Loucy (cell line): ENCODE data around the gene MAPRE2.

Source experiments
- H2AFZ ChIP-seq: fragments of 200-600 bp; sonication (generic); 2 replicates; pipeline ENCODE4 v1.6.0; 2016; ENCODE audit warnings: antibody characterized with exemption, mild to moderate bottlenecking, low read length, moderate library complexity
- H3F3A ChIP-seq: fragments of 200-600 bp; 2 replicates; pipeline ENCODE4 v1.6.0; 2016; ENCODE audit warnings: antibody characterized with exemption, low read depth, mild to moderate bottlenecking
- H3K27me3 ChIP-seq: fragments of 200-600 bp; sonication (generic); 2 replicates; pipeline ENCODE4 v1.6.1; 2014; ENCODE audit warnings: low read length, mild to moderate bottlenecking; ENCODE audit not compliant: insufficient read depth, poor library complexity, severe bottlenecking
- H3K36me3 ChIP-seq: fragments of 200-600 bp; sonication (generic); 2 replicates; pipeline ENCODE4 v1.6.1; 2016; ENCODE audit warnings: low read length; ENCODE audit not compliant: insufficient read depth
- H3K4me1 ChIP-seq: fragments of 200-600 bp; sonication (generic); 2 replicates; pipeline ENCODE4 v1.5.1; 2014; ENCODE audit warnings: low read length, mild to moderate bottlenecking; ENCODE audit not compliant: insufficient read depth, poor library complexity, severe bottlenecking
- H3K4me2 ChIP-seq: fragments of 200-600 bp; sonication (generic); 2 replicates; pipeline ENCODE4 v1.6.0; 2014; ENCODE audit warnings: antibody characterized with exemption, low read length, low read depth, mild to moderate bottlenecking; ENCODE audit not compliant: poor library complexity, severe bottlenecking
- H3K4me3 ChIP-seq: fragments of 200-600 bp; sonication (generic); 2 replicates; pipeline ENCODE4 v1.5.1; 2014; ENCODE audit warnings: low read length, mild to moderate bottlenecking, mixed read lengths; ENCODE audit not compliant: poor library complexity, severe bottlenecking
- H3K79me2 ChIP-seq: fragments of 200-600 bp; sonication (generic); 2 replicates; pipeline ENCODE4 v1.6.1; 2014; ENCODE audit warnings: low read length; ENCODE audit not compliant: insufficient read depth
- H3K9ac ChIP-seq: fragments of 200-600 bp; sonication (generic); 2 replicates; pipeline ENCODE4 v1.6.0; 2014; ENCODE audit warnings: mild to moderate bottlenecking, low read depth, low read length, moderate library complexity; ENCODE audit not compliant: poor library complexity, severe bottlenecking
- H3K9me2 ChIP-seq: fragments of 200-600 bp; sonication (generic); replicated peaks from 2 replicates; pipeline ENCODE4 v1.6.1; 2016; ENCODE audit warnings: low read depth, low read length, mixed read lengths
- H3K9me3 ChIP-seq: fragments of 200-600 bp; sonication (generic); 2 replicates; pipeline ENCODE4 v1.6.1; 2014; ENCODE audit warnings: mild to moderate bottlenecking, antibody characterized with exemption, low read length, low read depth; ENCODE audit not compliant: insufficient read depth
- H4K20me1 ChIP-seq: fragments of 200-600 bp; sonication (generic); 2 replicates; pipeline ENCODE4 v1.6.0; 2014; ENCODE audit warnings: antibody characterized with exemption, low read length, mild to moderate bottlenecking; ENCODE audit not compliant: insufficient read depth, poor library complexity, severe bottlenecking
- EZH2phosphoT487 ChIP-seq: fragments of 200-600 bp; IDR thresholded peaks from 2 replicates; pipeline ENCODE4 v1.6.1; 2018; ENCODE audit warnings: antibody characterized with exemption, mild to moderate bottlenecking, moderate library complexity, borderline replicate concordance
- TF ChIP-seq, protein P1 (sequence below): fragments of 200-600 bp; sonication (generic); conservative IDR thresholded peaks from 2 replicates; pipeline ENCODE4 v1.5.1; 2014; ENCODE audit warnings: mild to moderate bottlenecking, antibody characterized with exemption, low read length

The MAPRE2 gene

DNA sequence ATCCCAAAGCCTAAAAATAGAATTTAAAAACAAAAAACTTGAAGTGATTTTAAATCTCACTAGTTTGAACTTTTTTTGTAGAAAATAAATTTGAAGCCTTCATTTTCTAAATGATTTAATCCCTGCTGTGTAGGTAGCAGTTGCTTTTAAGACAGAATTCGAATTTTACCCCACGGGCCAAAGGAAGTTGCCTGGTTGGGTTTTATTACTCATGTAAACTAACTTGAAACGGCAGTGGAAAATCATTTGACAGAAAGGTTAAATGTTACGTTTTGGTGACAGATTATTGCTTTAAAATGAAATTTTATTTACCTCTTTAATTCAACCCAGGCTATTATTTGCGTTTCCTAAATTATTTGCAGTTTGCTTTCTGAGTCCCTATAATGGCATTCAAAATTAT, 2.0 kb downstream of the MAPRE2 start:
- TF ChIP-seq EZH2phosphoT487: no peak
- TF ChIP-seq, protein P1, sequence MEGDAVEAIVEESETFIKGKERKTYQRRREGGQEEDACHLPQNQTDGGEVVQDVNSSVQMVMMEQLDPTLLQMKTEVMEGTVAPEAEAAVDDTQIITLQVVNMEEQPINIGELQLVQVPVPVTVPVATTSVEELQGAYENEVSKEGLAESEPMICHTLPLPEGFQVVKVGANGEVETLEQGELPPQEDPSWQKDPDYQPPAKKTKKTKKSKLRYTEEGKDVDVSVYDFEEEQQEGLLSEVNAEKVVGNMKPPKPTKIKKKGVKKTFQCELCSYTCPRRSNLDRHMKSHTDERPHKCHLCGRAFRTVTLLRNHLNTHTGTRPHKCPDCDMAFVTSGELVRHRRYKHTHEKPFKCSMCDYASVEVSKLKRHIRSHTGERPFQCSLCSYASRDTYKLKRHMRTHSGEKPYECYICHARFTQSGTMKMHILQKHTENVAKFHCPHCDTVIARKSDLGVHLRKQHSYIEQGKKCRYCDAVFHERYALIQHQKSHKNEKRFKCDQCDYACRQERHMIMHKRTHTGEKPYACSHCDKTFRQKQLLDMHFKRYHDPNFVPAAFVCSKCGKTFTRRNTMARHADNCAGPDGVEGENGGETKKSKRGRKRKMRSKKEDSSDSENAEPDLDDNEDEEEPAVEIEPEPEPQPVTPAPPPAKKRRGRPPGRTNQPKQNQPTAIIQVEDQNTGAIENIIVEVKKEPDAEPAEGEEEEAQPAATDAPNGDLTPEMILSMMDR: no peak
- no peaks in the 10 kb centered on the region for H3K36me3 ChIP-seq
- H3K4me2 ChIP-seq: peak overlapping the region; percentile 92
- H4K20me1 ChIP-seq: peaks cover 56% of the 10 kb centered on the region
- H3K9ac ChIP-seq: peak overlapping the region; percentile 82
- H3K4me1 ChIP-seq: peaks cover 75% of the 10 kb centered on the region
- no peaks in the 10 kb centered on the region for H3K27me3 ChIP-seq
- H3F3A ChIP-seq: no peaks in the 10 kb centered on the region
- H3K4me3 ChIP-seq: peak overlapping the region; percentile 92
- H3K9me2 ChIP-seq: no peaks in the 10 kb centered on the region
- H2AFZ ChIP-seq: no peak overlapping the region
- no peaks in the 10 kb centered on the region for H3K9me3 ChIP-seq
- H3K79me2 ChIP-seq: peaks cover 68% of the 10 kb centered on the region

DNA sequence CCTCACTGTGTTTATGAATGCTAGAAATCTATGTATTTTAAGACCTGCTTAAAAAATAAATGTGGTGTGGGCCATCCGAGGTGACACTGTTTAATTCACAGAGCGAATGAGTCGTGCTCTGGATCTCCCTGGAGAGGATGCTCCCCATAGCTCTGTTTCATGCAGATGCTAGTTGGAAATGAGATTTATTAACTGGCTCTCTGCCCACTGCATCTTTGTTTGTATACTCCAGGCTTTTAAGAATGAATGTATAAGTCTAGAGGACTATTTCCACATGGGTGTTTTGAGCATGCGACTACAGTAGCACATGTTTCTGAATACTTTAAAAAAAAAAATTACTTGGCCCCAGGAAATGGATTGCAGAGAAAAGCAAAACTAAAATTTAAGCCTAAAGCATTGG, 3.9 kb downstream of the MAPRE2 start:
- Histone ChIP-seq H3K9me2 (no peaks in the 10 kb centered on the region), H3K9me3 (no peaks in the 10 kb centered on the region), H3K4me3 (peak overlapping the region; percentile 92), H2AFZ (no peak overlapping the region), H3K9ac (peak overlapping the region; percentile 82), H3K4me2 (peak overlapping the region; percentile 92), H3K79me2 (peaks cover 83% of the 10 kb centered on the region), H3K36me3 (no peaks in the 10 kb centered on the region), H3K4me1 (peaks cover 70% of the 10 kb centered on the region), H4K20me1 (peaks cover 68% of the 10 kb centered on the region), H3K27me3 (no peaks in the 10 kb centered on the region), H3F3A (no peaks in the 10 kb centered on the region)
- no peak for TF ChIP-seq EZH2phosphoT487

DNA sequence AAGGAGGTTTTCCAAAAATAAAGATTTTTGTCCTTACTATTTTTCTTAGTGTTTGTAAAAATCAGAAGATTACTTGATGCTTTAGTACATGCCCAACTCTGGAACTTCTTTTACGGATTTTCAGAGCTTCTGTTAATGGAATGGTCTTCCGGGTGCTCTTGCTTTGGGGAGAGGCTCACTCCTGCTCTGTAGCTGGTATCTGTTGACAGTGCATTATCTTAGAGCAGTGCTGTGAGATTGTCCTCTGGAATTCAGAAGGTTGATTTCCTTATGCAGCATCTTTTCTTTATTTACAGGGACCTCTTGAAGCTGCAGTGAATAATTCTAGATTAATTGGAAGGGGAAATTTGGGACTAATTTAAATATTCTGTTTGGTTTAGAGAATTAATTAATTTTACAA, 4.6 kb downstream of the MAPRE2 start:
- Histone ChIP-seq H3K9me2 (no peaks in the 10 kb centered on the region), H3K9ac (peak overlapping the region; percentile 82), H3F3A (no peaks in the 10 kb centered on the region), H2AFZ (no peak overlapping the region), H3K4me3 (peak overlapping the region; percentile 92), H3K4me1 (peaks cover 70% of the 10 kb centered on the region), H3K36me3 (no peaks in the 10 kb centered on the region), H4K20me1 (peaks cover 73% of the 10 kb centered on the region), H3K9me3 (no peaks in the 10 kb centered on the region), H3K27me3 (no peaks in the 10 kb centered on the region), H3K79me2 (peaks cover 90% of the 10 kb centered on the region), H3K4me2 (peak overlapping the region; percentile 92)
- no peak for TF ChIP-seq EZH2phosphoT487
- TF ChIP-seq, protein P1: no peak

DNA sequence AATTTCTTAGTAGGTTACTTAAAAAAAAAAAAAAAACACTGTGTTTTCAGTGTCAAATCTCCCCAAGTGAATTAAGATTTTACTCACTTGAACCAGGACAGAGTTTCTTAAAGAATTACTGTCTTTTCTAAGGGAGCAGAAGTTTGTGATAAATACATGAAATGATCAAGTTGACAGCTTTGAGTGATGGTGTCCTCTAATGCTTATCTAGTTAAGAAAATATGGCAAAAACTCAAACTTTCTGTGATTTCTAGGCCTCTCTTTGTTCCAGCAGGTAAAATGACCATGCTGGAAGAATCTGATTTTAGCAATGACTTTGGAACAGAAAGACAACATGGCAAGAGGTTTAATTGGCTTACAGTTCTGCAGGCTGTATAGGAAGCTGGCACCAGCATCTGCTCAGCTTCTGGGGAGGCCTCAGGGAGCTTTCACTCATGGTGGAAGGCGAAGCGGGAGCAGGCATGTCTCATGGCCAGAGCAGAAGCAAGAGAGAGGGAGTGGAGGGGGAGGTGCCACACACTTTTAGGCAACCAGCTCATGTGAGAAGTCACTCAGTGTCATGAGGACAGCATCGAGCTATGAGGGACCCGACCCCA, 6.6 kb downstream of the MAPRE2 start:
- H3K9ac ChIP-seq: no peak overlapping the region
- no peak overlapping the region for H2AFZ ChIP-seq

More for the DNA sequence above, 6.6 kb downstream of the MAPRE2 start:
- peaks cover 96% of the 10 kb centered on the region for H3K79me2 ChIP-seq
- H3K4me3 ChIP-seq: no peak overlapping the region
- no peaks in the 10 kb centered on the region for H3K27me3 ChIP-seq
- peaks cover 71% of the 10 kb centered on the region for H3K4me1 ChIP-seq
- H3K9me2 ChIP-seq: no peaks in the 10 kb centered on the region
- H3K9me3 ChIP-seq: no peaks in the 10 kb centered on the region
- no peak overlapping the region for H3K4me2 ChIP-seq
- H3F3A ChIP-seq: no peaks in the 10 kb centered on the region
- H4K20me1 ChIP-seq: peaks cover 64% of the 10 kb centered on the region
- no peak for TF ChIP-seq EZH2phosphoT487
- TF ChIP-seq, protein P1: no peak
- H3K36me3 ChIP-seq: no peaks in the 10 kb centered on the region
